NCI-H1694 (cell line): ENCODE results near the gene ASNSD1.
"Not testable (repeated sequence)": the region's sequence is repeated elsewhere in the genome, so short reads cannot be mapped to it uniquely, and the experiment has no call there.

Source experiments
- DNase-seq: peaks from one replicate; lab custom pipeline; 2025; lab: John Stamatoyannopoulos, UW

ASNSD1 gene

GRCh38 chr2:189646521-189646920, 14.7 kb upstream of the ASNSD1 start:
- DNase-seq = no peak

DNA sequence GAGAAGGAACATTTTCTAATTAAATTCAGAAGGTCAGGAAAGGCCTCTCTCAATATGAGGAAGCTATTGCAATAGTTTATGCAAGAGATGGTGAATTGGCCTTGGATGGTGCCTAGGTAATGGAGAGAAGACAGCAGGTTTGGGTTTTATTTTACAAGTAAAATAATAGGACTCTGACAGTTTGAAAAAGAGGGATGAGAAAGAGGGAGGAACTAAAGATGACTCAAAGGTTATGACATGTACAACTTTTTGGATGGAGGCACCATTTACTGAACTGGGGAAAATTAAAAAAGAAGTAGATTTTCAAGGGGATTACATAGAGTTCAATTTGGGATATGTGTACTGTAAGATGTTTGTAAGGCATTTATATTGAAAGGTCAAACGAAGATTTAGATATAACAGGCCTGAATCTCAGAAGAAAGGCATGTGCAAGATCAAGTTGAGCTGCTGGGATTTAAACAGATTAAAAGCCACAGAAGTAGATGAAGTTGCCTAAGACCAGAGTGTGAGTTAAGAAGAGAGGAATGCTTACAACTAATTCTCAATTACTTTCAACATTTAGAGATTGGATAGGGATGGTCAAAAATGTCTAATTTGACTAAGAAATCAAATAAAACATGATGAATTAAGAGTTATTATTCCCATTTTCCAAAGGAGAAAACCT, 12.3 kb upstream of the ASNSD1 start:
- DNase-seq = no peak

DNA sequence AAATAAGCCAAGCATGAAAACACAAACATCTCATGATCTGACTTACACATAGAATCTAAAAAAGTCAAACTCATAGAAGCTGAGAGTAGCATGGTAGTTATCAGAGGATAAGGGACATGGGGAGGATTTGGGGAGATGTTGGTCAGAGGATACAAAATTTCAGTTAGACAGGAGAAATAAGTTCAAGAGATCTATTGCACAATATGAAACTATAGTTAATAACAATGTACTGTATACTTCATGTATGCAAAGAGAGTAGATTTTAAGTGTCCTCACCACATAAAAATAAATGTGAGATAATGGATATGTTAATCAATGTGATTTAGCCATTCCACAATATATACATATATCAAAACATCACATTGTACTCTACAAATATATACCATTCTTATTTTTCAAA, 10.0 kb upstream of the ASNSD1 start:
- DNase-seq = no peak

DNA sequence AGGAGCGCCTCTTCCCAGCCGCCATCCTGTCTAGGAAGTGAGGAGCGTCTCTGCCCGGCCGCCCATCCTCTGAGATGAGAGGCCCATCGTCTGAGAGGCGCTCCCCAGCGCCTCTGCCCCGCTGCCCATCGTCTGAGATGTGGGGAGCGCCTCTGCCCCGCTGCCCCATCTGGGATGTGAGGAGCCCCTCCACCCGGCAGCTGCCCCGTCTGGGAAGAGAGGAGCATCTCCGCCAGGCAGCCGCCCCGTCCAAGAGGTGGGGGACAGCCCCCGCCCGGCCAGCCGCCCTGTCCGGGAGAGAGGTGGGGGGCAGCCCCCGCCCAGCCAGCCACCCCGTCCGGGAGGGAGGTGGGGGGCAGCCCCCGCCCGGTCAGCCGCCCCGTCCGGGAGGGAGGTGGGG, 7.8 kb upstream of the ASNSD1 start:
- DNase-seq = not testable (repeated sequence)

DNA sequence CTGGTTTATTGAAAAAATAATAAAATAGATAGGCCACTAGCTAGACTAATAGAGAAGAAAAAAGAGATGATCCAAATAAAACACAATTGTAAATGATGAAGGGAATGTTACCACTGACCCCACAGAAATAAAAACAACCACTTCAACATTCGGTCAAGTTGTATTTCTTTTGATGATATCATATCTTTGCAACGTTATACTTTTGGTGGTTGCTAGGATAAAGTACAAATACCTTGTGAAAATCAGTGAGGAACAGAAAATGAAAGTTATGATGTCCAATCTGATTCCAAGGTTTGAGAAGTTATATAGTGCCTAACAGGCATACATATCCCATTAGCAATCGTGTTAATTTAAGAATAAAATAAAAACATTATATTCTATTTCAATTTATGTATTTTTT, 6.6 kb upstream of the ASNSD1 start:
- DNase-seq = no peak

DNA sequence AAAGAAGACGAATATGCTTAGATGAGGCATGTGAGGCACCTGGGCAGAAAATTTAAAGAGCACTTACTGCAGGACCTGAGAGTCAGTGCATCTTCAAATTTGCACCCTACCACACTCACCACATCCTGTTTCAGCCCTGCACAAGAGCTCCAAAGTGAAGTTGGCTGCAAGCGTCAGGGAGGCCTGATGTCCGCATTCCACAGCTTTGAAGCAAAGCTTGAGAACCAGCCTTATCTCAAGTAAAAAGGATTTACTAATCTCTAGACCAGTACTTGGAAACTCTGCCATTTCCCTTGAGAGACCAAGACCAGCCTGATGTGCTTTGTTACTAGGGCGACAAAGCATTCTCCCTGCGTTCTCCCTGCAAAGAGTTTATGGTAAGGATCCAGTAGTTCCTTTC, 3.4 kb upstream of the ASNSD1 start:
- DNase-seq = no peak

- DNase-seq = no peak
Measured at GRCh38 chr2:189658306-189659212, 2.7 kb upstream of the ASNSD1 start.

DNA sequence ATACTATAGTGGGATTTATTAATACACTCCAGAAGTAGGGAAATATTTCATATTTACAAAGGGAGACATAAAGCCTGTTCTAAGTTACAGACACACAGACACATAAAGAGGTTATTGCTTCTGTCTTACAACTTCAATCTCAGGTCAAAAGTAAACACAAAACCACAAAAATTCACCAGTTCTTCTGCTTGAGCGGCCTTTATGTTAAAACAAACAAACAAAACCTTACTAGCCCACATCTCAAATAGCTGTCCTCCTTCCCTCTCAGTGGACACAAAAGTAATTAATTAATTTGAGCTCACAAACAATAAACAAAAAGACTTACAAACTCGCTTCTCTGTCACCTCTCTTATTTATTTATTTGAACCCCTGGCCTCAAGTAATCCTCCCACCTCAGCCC, 1.5 kb upstream of the ASNSD1 start:
- DNase-seq = no peak

DNA sequence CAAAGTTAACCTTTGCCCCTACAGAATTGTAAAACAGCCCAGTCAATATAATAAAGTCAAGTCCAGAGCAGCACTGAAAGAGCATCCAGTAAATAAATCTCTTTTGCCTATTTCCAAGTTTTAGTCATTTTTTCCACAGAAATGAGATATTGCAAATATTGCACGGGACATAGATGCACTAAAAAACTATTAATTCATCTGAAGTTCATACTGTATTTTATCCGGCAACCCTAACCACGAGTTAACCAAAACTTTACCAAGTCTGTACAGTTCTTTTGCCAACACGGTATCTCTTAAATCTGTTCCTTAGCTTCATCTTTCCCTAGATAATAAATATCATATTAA, 484 bp upstream of the ASNSD1 start:
- DNase-seq = no peak

DNA sequence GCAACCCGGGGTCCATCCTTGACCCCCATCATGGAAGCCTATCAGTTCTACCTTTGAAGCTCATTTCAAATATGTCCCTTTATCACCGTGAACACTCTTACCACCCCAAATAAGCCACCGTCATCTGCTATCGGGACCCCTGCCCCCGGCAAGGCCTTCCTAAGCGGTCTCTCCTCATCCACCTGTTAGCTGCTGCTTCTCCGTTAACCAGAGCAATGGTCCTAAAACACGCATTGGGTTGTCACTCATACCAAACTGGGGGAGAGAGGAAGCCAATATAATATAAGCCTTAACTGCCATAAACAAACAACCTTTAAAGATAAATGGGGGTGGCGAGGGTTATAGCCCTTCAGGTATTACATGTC, 680 bp downstream of the ASNSD1 start:
- DNase-seq = peak; percentile 0

GRCh38 chr2:189662669-189663226, 1.5 kb downstream of the ASNSD1 start:
- DNase-seq = no peak

GRCh38 chr2:189663319-189663718, 2.1 kb downstream of the ASNSD1 start:
- DNase-seq = not testable (repeated sequence)

- DNase-seq = no peak
Measured at GRCh38 chr2:189669913-189670312, 8.7 kb downstream of the ASNSD1 start.

- DNase-seq = no peak
Measured at GRCh38 chr2:189673661-189674373, 12.6 kb downstream of the ASNSD1 start.

DNA sequence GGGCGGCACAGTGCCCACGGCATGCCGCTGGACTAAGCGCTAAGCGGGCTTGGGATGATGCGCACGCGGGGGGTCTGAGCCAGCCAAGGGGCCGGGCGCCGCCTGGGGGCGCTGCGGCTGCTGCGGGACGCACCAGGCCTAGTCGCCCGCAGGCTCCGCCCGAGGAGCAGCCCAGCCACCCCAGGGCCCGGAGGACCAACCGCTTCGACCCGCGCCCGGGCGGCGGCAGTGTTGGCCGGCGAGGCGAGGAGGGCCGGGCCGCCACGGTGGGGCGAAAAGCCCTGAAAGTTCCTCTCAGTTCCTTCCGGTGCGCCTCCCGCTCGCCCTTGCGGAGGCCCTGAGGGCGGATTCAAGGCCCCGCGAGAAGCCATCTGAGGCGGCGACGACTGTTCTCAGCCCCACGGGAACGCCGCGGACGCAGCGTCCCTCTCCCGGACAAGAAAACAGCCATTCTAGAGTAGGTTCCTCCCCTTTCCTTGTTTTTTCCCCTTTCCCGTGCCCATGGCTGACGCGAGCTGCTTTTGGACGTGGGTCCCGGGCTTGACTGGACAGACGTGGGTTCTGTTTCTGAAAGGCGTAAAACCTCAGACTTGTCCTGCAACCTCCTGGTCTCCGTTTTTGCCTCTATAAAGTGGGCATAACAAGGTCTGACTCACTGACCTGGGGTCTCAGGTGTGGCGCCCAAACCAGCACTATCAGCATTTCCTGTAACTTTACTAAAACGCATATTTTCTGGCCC, 13.3 kb downstream of the ASNSD1 start, which contains the start of gene ANKAR:
ANKAR (plus strand) TSS at position 297 of the 739 bp plus-strand sequence. CDS start 1,821 bp downstream, outside the sequence.
- no peak for DNase-seq

DNA sequence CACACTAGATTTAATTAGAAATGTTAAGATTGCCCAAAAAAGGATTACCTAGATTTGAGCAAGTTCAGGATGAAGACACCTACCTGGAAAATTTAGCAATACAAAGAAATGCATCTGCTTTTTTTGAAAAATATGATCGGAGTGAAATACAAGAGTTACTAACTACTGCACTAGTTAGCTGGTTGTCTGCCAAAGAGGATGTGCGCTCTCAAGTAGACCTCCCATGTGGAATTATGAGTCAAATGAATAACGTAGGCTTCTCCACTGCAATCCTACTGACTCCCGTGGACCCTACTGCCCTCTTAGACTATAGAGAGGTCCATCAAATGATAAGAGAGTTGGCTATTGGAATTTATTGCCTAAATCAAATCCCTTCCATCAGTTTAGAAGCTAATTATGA, 15.2 kb downstream of the ASNSD1 start:
- DNase-seq = no peak

DNA sequence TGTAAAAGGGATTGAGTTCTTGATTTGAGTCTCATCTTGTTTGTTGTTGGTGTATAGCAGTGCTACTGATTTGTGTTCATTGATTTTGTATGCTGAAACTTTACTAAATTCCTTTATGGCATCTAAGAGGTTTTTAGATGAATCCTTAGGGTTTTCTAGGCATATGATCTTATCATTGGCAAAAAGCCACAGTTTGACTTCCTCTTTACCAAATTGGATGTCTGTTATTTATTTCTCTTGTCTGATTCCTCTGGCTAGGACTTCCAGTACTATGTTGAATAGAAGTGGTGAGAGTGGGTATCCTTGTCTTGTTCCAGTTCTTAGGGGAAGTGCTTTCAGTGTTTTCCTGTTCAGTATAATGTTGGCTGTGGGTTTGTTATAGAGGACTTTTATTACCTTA, 18.0 kb downstream of the ASNSD1 start:
- DNase-seq = no peak

- DNase-seq = no peak
Measured at GRCh38 chr2:189681203-189681602, 19.9 kb downstream of the ASNSD1 start.

- no peak for DNase-seq
Measured at GRCh38 chr2:189681903-189682302, 20.6 kb downstream of the ASNSD1 start.

DNA sequence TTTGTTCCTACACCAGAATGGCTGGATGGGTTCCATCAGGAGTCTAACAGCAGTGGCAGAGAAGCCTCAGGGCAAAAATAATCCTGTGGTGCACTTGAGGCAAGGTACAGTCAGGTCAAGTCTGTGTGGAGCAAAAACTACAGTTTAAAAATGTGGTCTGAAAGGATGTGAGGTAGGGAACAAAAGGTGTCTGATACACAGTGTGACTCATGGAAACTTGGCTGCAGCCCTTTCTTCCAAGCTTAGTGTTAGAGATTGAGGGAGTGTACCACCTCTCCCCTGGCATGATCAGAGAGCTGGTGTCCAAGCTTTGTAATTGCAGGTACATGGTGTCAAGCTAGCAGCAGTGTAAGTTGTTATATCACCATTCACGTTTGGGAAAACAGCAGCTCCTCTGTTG, 22.1 kb downstream of the ASNSD1 start:
- no peak for DNase-seq

- DNase-seq = no peak
Measured at GRCh38 chr2:189684811-189685210, 23.6 kb downstream of the ASNSD1 start.
